HCT116 (cell line): Measurements from ENCODE around the gene MFSD6. TPM values are rescaled to one million over a fixed set of nuclear protein-coding genes. Genes with fewer than 3 reads are reported as not detected.

Experiments used
- ATAC-seq: fragments of 200-7000 bp; cut with Tn5 transposase; 2 replicates; pipeline ENCODE4 v1.9.1; 2020; ENCODE audit warnings: mild to moderate bottlenecking, moderate library complexity
- BruUV-seq: library from RNA; stranded (reverse); fragments of 400-500 nt; replicated peaks from 2 replicates; lab custom pipeline; 2021; lab: Mats Ljungman, UMichigan
- CTCF ChIA-PET: fragments of 300-600 bp; sonication (Branson Sonifier 250); formaldehyde crosslinking; loops from one replicate; lab custom pipeline; 2021; ENCODE audit warnings: antibody characterized with exemption; lab: Charles Lee
- POLR2A ChIA-PET: fragments of 300-600, 350-600 bp; sonication (Branson Sonifier 250); formaldehyde crosslinking; loops from one replicate; lab custom pipeline; 2021; ENCODE audit warnings: antibody characterized with exemption; lab: Charles Lee
- RAD21 ChIA-PET, 2 experiments: fragments of 300-600 bp; sonication (Branson Sonifier 250); formaldehyde crosslinking; loops; one replicate each; lab custom pipeline; 2023; ENCODE audit warnings: low total read pairs in 2 of 2; ENCODE audit not compliant: uncharacterized antibody in 2 of 2, unreplicated experiment in 2 of 2, low non-redundant PET in 1 of 2; lab: Charles Lee
- DNase-seq: peaks from one replicate; pipeline ENCODE4 v3.0.0-alpha.2; 2010; ENCODE audit warnings: low read depth, low spot score
- H2AFZ ChIP-seq: fragments of 200-600 bp; shearing (Covaris generic), sonication (generic); 2 replicates; pipeline ENCODE4 v1.6.1; 2017; ENCODE audit warnings: low read depth, mixed run types, mixed read lengths, antibody characterized with exemption, low read length; ENCODE audit not compliant: poor library complexity, severe bottlenecking
- H3K27ac ChIP-seq: 2 replicates; pipeline ENCODE4 v1.5.1; 2012; ENCODE audit warnings: low read depth, low read length
- H3K27me3 ChIP-seq: fragments of 200-600 bp; sonication (generic); 2 replicates; pipeline ENCODE4 v1.6.1; 2016; ENCODE audit warnings: mixed run types, low read length, mixed read lengths; ENCODE audit not compliant: insufficient read depth
- H3K36me3 ChIP-seq, 2 experiments: fragments of 200-500 bp in 1 of 2; fragments of 200-600 bp in 1 of 2; sonication (Bioruptor generic) in 1 of 2; sonication (generic) in 1 of 2; 2 replicates each; pipeline versions ENCODE4 v1.5.1 to v1.6.1; 2014 to 2016; ENCODE audit warnings: low read length in 2 of 2, inconsistent platforms in 1 of 2, mixed read lengths in 1 of 2, mixed run types in 1 of 2; ENCODE audit not compliant: insufficient read depth in 2 of 2, control insufficient read depth in 1 of 2
- H3K4me1 ChIP-seq, 2 experiments: fragments of 200-600 bp in 1 of 2; sonication (generic) in 1 of 2; 2 replicates each; pipeline versions ENCODE4 v1.5.1 to v1.6.1; 2012 to 2017; ENCODE audit warnings: low read length in 2 of 2, inconsistent platforms in 1 of 2, mild to moderate bottlenecking in 1 of 2, mixed read lengths in 1 of 2, mixed run types in 1 of 2, moderate library complexity in 1 of 2; ENCODE audit not compliant: insufficient read depth in 2 of 2, control insufficient read depth in 1 of 2
- H3K4me2 ChIP-seq: fragments of 200-600 bp; sonication (generic); 2 replicates; pipeline ENCODE4 v1.6.1; 2017; ENCODE audit warnings: mixed run types, low read length, mixed read lengths
- H3K4me3 ChIP-seq, 2 experiments: fragments of 200-600 bp in 1 of 2; sonication (generic) in 1 of 2; replicated peaks in 1 of 2; 2 replicates each; pipeline ENCODE4 v1.5.1; 2011 to 2016; ENCODE audit warnings: low read length in 2 of 2, control low read depth in 1 of 2, low read depth in 1 of 2, mild to moderate bottlenecking in 1 of 2, mixed read lengths in 1 of 2, mixed run types in 1 of 2
- H3K79me2 ChIP-seq: fragments of 200-600 bp; sonication (generic); 2 replicates; pipeline ENCODE4 v1.6.1; 2017; ENCODE audit warnings: mild to moderate bottlenecking, mixed run types, low read length, moderate library complexity, mixed read lengths; ENCODE audit not compliant: insufficient read depth
- H3K9ac ChIP-seq: fragments of 200-600 bp; sonication (generic); 2 replicates; pipeline ENCODE4 v1.6.1; 2016; ENCODE audit warnings: low read length, mixed read lengths
- H3K9me2 ChIP-seq: fragments of 200-600 bp; sonication (generic), shearing (Covaris generic); 2 replicates; pipeline ENCODE4 v1.6.1; 2017; ENCODE audit warnings: mixed run types, mild to moderate bottlenecking, moderate library complexity; ENCODE audit not compliant: insufficient read depth
- H3K9me3 ChIP-seq, 2 experiments: fragments of 200-500 bp in 1 of 2; fragments of 200-600 bp in 1 of 2; sonication (Bioruptor generic) in 1 of 2; sonication (generic) in 1 of 2; 2 replicates each; pipeline ENCODE4 v1.6.1; 2014 to 2017; ENCODE audit warnings: low read length in 2 of 2, mixed read lengths in 2 of 2, inconsistent platforms in 1 of 2, low read depth in 1 of 2, mild to moderate bottlenecking in 1 of 2, mixed run types in 1 of 2, moderate library complexity in 1 of 2; ENCODE audit not compliant: control insufficient read depth in 1 of 2, insufficient read depth in 1 of 2
- H4K20me1 ChIP-seq: fragments of 200-600 bp; sonication (generic), shearing (Covaris generic); 2 replicates; pipeline ENCODE4 v1.6.1; 2017; ENCODE audit warnings: mixed run types, mild to moderate bottlenecking, moderate library complexity; ENCODE audit not compliant: insufficient read depth
- EGR1 ChIP-seq: IDR thresholded peaks from 2 replicates; pipeline ENCODE4 v1.6.1; 2012; ENCODE audit warnings: low read depth
- ELF1 ChIP-seq: IDR thresholded peaks from 2 replicates; pipeline ENCODE4 v1.6.1; 2012; ENCODE audit warnings: low read depth, borderline replicate concordance
- EZH2 ChIP-seq: fragments of 200-600 bp; sonication (generic); IDR thresholded peaks from 2 replicates; pipeline ENCODE4 v1.6.1; 2017; ENCODE audit warnings: antibody characterized with exemption, mixed run types
- EZH2phosphoT487 ChIP-seq: fragments of 200-600 bp; IDR thresholded peaks from 2 replicates; pipeline ENCODE4 v1.6.1; 2018; ENCODE audit warnings: antibody characterized with exemption, borderline replicate concordance
- FOSL1 ChIP-seq: IDR thresholded peaks from 2 replicates; pipeline ENCODE4 v1.6.1; 2012; ENCODE audit warnings: low read depth
- JUND ChIP-seq: IDR thresholded peaks from 2 replicates; pipeline ENCODE4 v1.6.1; 2012
- POLR2A ChIP-seq: IDR thresholded peaks from 2 replicates; pipeline ENCODE4 v1.7.0; 2011; ENCODE audit warnings: borderline replicate concordance; ENCODE audit not compliant: insufficient read depth, insufficient read length; ENCODE audit errors: extremely low read depth
- POLR2AphosphoS5 ChIP-seq: IDR thresholded peaks from 2 replicates; pipeline ENCODE4 v1.6.1; 2011; ENCODE audit warnings: mild to moderate bottlenecking, low read depth, low read length, moderate library complexity
- SIN3A ChIP-seq: IDR thresholded peaks from 2 replicates; pipeline ENCODE4 v1.6.1; 2012; ENCODE audit warnings: low read depth
- SP1 ChIP-seq: IDR thresholded peaks from 2 replicates; pipeline ENCODE4 v1.6.1; 2012; ENCODE audit warnings: low read depth
- SRF ChIP-seq: IDR thresholded peaks from 2 replicates; pipeline ENCODE4 v1.6.1; 2012; ENCODE audit warnings: low read depth
- TCF7L2 ChIP-seq: IDR thresholded peaks from 2 replicates; pipeline ENCODE4 v1.7.0; 2011; ENCODE audit warnings: borderline replicate concordance, inconsistent platforms; ENCODE audit not compliant: insufficient read depth, insufficient read length; ENCODE audit errors: extremely low read depth
- ZFX ChIP-seq: fragments of 450-650 bp; IDR thresholded peaks from 2 replicates; pipeline ENCODE4 v1.6.1; 2017
- intact Hi-C: fragments of 100-400 bp; cut with micrococcal nuclease; formaldehyde crosslinking; loops from 2 replicates; pipeline ENCODE4 v1.10.0; 2022
- total RNA-seq: library from RNA; stranded (reverse); gene quantifications from one replicate; pipeline ENCODE4 v1.2.1, GENCODE V29; 2021; ENCODE audit not compliant: unreplicated experiment
- TF ChIP-seq, protein P1 (sequence below): IDR thresholded peaks from 2 replicates; pipeline ENCODE4 v1.6.1; 2012
- TF ChIP-seq, protein P2 (sequence below): IDR thresholded peaks from 2 replicates; pipeline ENCODE4 v1.6.1; 2011; ENCODE audit warnings: mild to moderate bottlenecking, low read length, moderate library complexity; ENCODE audit not compliant: insufficient replicate concordance; ENCODE audit errors: extremely low read depth
- TF ChIP-seq, protein P3 (sequence below), 3 experiments: fragments of 200-600 bp in 1 of 3; sonication (generic) in 1 of 3; IDR thresholded peaks in 2 of 3; conservative IDR thresholded peaks in 1 of 3; 2 replicates each; pipeline ENCODE4 v1.5.1; 2012 to 2017; ENCODE audit warnings: low read depth in 2 of 3, low read length in 2 of 3, antibody characterized with exemption in 1 of 3, borderline replicate concordance in 1 of 3, control low read depth in 1 of 3, mild to moderate bottlenecking in 1 of 3, mixed read lengths in 1 of 3, mixed run types in 1 of 3, moderate library complexity in 1 of 3; ENCODE audit not compliant: insufficient read depth in 1 of 3
- TF ChIP-seq, protein P4 (sequence below): IDR thresholded peaks from 2 replicates; pipeline ENCODE4 v1.6.1; 2012

MFSD6 gene
- total RNA-seq, 1 experiment from 2014 or later = 18.6 TPM

DNA sequence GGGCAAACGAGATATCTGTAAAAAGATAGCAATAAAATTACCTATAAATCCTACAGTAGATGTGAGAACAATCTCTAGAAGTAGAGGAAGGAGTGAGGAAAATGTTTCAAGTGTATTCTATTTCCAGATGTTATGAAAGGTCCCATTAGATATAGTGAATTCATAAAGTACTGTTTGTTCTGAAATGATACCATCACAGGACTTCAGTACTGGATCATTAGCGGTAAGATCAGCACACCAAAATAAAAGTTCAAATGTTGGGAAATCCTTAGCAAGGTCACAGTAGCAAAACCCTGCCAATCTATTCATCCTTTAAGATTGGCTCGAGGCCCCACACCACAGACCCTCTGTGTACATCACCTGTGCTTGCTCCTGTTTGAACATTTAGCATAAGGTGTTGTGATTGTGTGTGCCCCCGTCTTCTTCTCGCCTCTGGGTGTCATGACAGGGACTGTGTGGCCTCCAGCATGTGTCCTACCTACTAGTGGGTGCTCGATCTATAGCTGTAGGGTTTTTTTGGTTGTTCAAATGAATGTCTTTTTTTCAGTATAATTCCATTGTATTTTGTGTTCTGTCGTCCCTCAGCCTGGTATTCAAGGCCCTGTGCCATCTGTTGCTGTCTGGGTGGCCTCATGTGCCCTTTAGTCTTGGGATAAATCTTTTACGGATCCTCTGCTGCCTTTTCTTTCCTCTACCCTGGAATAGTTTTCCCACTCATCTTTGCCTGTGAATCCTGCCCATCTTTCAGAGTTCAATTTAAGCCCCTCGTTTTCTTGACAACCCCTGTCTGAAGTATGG, 9.1 kb downstream of the MFSD6 start:
- Histone ChIP-seq H2AFZ (no peak overlapping the region), H3K9me3 (no peaks in the 10 kb centered on the region), H3K27me3 (no peaks in the 10 kb centered on the region), H3K79me2 (no peaks in the 10 kb centered on the region), H3K4me2 (no peak overlapping the region), H3K9ac (no peak overlapping the region), H3K9me2 (no peaks in the 10 kb centered on the region), H3K4me1 (no peaks in the 10 kb centered on the region), H3K4me3 (no peak overlapping the region), H3K36me3 (no peaks in the 10 kb centered on the region), H4K20me1 (no peaks in the 10 kb centered on the region), H3K27ac (no peak overlapping the region)
- TF ChIP-seq ZFX (no peak), EZH2phosphoT487 (no peak), POLR2AphosphoS5 (no peak), SP1 (no peak)
- TF ChIP-seq, protein P1, sequence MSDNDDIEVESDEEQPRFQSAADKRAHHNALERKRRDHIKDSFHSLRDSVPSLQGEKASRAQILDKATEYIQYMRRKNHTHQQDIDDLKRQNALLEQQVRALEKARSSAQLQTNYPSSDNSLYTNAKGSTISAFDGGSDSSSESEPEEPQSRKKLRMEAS = no peak
- no TSS peak for BruUV-seq
- intact Hi-C loops = no loop called here
- no peak for DNase-seq
- ATAC-seq = no peak
- ChIA-PET RAD21 (no interaction called here), POLR2A (no interaction called here), CTCF (no interaction called here)

DNA sequence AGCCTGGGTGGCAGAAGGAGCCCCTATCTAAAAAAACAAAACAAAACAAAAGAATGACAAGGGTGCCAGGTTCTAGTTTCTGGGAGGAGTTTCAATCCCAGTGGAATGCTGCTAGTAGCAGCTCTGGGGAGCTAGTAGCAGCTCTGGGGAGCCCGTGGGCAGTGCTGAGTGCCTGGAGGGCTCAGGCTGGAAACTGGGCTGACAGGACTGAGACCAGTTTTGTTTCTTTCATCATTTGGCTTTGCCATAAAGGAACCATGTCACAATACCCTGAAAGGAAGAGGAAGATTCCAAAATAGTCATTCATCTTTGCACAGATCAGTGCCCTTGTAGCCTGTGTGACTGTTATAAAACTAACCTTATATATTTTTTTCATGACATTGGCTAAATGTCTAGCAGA, 10.6 kb downstream of the MFSD6 start:
- ATAC-seq = no peak
- ChIA-PET RAD21 (no interaction called here), CTCF (no interaction called here), POLR2A (no interaction called here)
- no peaks in the 10 kb centered on the region for H3K36me3 ChIP-seq
- H3K4me1 ChIP-seq = no peaks in the 10 kb centered on the region
- no peak overlapping the region for H3K4me3 ChIP-seq
- no peaks in the 10 kb centered on the region for H3K9me2 ChIP-seq
- H3K4me2 ChIP-seq = no peak overlapping the region
- no peaks in the 10 kb centered on the region for H3K27me3 ChIP-seq
- H3K79me2 ChIP-seq = no peaks in the 10 kb centered on the region
- no peak overlapping the region for H2AFZ ChIP-seq
- H4K20me1 ChIP-seq = no peaks in the 10 kb centered on the region
- intact Hi-C loops = no loop called here
- H3K9me3 ChIP-seq = no peaks in the 10 kb centered on the region
- no peak overlapping the region for H3K27ac ChIP-seq
- no peak overlapping the region for H3K9ac ChIP-seq
- DNase-seq = no peak
- BruUV-seq = no TSS peak
- TF ChIP-seq ELF1 (no peak), JUND (no peak), POLR2AphosphoS5 (no peak), EGR1 (no peak), FOSL1 (no peak), EZH2phosphoT487 (no peak), POLR2A (no peak), EZH2 (no peak), TCF7L2 (no peak), SIN3A (no peak), SRF (no peak), ZFX (no peak)
- TF ChIP-seq, protein P2, sequence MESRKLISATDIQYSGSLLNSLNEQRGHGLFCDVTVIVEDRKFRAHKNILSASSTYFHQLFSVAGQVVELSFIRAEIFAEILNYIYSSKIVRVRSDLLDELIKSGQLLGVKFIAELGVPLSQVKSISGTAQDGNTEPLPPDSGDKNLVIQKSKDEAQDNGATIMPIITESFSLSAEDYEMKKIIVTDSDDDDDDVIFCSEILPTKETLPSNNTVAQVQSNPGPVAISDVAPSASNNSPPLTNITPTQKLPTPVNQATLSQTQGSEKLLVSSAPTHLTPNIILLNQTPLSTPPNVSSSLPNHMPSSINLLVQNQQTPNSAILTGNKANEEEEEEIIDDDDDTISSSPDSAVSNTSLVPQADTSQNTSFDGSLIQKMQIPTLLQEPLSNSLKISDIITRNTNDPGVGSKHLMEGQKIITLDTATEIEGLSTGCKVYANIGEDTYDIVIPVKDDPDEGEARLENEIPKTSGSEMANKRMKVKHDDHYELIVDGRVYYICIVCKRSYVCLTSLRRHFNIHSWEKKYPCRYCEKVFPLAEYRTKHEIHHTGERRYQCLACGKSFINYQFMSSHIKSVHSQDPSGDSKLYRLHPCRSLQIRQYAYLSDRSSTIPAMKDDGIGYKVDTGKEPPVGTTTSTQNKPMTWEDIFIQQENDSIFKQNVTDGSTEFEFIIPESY = no peak
- TF ChIP-seq, protein P3, sequence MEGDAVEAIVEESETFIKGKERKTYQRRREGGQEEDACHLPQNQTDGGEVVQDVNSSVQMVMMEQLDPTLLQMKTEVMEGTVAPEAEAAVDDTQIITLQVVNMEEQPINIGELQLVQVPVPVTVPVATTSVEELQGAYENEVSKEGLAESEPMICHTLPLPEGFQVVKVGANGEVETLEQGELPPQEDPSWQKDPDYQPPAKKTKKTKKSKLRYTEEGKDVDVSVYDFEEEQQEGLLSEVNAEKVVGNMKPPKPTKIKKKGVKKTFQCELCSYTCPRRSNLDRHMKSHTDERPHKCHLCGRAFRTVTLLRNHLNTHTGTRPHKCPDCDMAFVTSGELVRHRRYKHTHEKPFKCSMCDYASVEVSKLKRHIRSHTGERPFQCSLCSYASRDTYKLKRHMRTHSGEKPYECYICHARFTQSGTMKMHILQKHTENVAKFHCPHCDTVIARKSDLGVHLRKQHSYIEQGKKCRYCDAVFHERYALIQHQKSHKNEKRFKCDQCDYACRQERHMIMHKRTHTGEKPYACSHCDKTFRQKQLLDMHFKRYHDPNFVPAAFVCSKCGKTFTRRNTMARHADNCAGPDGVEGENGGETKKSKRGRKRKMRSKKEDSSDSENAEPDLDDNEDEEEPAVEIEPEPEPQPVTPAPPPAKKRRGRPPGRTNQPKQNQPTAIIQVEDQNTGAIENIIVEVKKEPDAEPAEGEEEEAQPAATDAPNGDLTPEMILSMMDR (IDR thresholded peaks at IDR 0.05 in 2 of 3, conservative IDR thresholded peaks at IDR 0.05 in 1 of 3; ENCODE audit: borderline replicate concordance in 1 of 3, insufficient read depth in 1 of 3, low read depth in 2 of 3, low read length in 2 of 3) = no peak
- TF ChIP-seq, protein P4, sequence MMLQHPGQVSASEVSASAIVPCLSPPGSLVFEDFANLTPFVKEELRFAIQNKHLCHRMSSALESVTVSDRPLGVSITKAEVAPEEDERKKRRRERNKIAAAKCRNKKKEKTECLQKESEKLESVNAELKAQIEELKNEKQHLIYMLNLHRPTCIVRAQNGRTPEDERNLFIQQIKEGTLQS = no peak
